ENCODE results near the gene NPHP4.

Gene NPHP4

DNA sequence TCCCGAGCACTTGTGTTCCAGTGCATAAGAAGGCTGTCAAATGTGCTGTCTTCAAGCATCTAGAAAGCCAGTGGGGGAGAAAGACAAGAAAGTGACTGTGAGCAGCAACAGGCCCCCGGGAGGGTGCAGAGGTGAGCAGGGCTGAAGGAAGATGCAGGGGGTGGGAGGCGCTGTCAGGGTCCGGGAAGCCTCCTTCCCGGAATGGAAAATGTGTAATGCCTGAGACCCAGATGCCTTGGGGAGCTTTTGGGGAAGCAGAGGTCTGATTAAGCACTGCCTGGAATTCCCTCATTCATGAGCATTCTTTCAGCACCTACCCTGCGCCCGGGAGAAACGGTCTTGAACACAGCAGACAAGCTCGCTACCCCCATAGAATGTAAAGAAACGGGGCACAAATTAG, 1.3 kb downstream of the NPHP4 start:
- no peak for DNase-seq (ENCODE audit: low spot score)
- TF ChIP-seq, protein P1, sequence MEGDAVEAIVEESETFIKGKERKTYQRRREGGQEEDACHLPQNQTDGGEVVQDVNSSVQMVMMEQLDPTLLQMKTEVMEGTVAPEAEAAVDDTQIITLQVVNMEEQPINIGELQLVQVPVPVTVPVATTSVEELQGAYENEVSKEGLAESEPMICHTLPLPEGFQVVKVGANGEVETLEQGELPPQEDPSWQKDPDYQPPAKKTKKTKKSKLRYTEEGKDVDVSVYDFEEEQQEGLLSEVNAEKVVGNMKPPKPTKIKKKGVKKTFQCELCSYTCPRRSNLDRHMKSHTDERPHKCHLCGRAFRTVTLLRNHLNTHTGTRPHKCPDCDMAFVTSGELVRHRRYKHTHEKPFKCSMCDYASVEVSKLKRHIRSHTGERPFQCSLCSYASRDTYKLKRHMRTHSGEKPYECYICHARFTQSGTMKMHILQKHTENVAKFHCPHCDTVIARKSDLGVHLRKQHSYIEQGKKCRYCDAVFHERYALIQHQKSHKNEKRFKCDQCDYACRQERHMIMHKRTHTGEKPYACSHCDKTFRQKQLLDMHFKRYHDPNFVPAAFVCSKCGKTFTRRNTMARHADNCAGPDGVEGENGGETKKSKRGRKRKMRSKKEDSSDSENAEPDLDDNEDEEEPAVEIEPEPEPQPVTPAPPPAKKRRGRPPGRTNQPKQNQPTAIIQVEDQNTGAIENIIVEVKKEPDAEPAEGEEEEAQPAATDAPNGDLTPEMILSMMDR (IDR thresholded peaks at IDR 0.05; ENCODE audit: borderline replicate concordance, control extremely low read depth, extremely low read depth, insufficient read depth, missing control alignments): no peak
- in situ Hi-C loops (cut with MboI; ENCODE audit: low sequenced_read_pairs, unreplicated experiment): no loop called here

DNA sequence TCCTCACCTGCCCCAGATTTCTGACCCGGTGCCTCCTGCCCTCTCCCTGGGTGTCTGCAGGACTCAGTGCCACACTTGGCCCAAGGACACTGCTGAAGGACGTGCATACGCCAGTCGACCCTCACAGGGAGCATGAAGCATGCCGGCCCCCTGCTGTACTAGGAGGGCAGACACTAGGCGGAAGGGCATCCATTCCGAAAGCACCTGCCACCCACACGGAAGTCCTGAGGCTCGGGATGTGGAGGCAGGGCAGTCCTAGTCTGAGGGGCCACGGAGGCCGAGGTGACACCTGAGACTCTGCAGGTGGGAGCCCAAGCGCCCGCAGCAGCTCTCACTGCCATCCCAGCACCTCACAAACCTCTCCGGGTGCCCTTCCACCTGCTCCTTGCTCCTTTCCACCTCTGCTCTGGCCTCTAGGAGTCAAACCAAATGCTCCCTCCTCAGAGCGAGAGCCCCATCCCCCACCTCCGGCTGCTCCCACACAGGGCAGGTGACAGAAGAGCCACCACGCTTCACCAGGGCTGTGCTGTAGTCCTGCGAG, 2.4 kb downstream of the NPHP4 start:
- TF ChIP-seq, protein P1 (IDR thresholded peaks at IDR 0.05; ENCODE audit: borderline replicate concordance, control extremely low read depth, extremely low read depth, insufficient read depth, missing control alignments): no peak
- DNase-seq (ENCODE audit: low spot score): no peak
- in situ Hi-C loops (cut with MboI; ENCODE audit: low sequenced_read_pairs, unreplicated experiment): no loop called here

DNA sequence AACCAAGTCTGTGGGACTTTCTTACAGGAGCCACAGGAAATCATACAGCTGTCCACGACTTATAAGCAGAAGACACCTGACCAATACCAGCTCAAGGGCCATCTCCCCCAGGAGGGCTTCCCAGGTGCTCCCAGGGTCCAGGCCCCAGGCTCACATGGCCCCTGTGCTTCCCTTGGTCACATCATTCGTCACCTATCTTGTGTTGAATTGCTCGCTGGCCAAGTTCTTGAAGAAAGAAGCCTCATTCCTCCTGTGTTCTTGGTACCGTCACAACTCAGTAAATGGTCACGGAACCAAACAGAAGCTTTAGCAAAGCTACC, 3.0 kb downstream of the NPHP4 start:
- TF ChIP-seq, protein P1 (IDR thresholded peaks at IDR 0.05; ENCODE audit: borderline replicate concordance, control extremely low read depth, extremely low read depth, insufficient read depth, missing control alignments): no peak
- no peak for DNase-seq (ENCODE audit: low spot score)
- in situ Hi-C loops (cut with MboI; ENCODE audit: low sequenced_read_pairs, unreplicated experiment): no loop called here

DNA sequence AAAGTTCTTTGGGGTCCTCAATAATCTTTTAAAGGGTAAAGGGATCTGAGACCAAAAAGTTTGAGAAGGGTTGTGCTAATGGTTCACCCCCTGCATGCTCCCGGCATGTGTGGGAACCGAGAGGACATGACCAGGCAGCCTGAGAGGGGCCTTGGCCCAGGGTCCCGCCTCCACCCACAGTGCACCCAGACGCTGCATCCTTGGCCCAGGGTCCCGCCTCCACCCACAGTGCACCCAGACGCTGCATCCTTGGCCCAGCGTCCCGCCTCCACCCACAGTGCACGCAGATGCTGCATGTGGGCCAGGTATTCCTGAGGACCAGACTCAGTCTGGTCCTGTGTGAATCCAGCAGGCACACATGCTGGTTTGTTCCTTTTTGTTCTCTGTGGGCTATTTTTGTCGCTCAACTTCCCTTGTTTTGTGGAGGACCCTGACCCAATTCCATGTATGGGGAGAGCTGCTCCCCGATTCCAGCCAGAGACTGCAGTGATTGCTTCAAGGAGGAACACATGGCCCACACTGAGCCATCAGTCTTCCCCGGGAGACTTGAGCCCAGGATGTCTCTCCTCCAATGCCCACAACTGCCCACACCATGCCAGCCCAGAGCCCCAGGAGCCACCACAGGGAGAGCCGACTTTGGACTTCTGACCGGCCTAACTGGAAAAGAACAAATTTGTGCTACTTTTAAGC, 3.5 kb downstream of the NPHP4 start:
- in situ Hi-C loops (cut with MboI; ENCODE audit: low sequenced_read_pairs, unreplicated experiment): no loop called here
- DNase-seq (ENCODE audit: low spot score): no peak
- TF ChIP-seq, protein P1 (IDR thresholded peaks at IDR 0.05; ENCODE audit: borderline replicate concordance, control extremely low read depth, extremely low read depth, insufficient read depth, missing control alignments): no peak

DNA sequence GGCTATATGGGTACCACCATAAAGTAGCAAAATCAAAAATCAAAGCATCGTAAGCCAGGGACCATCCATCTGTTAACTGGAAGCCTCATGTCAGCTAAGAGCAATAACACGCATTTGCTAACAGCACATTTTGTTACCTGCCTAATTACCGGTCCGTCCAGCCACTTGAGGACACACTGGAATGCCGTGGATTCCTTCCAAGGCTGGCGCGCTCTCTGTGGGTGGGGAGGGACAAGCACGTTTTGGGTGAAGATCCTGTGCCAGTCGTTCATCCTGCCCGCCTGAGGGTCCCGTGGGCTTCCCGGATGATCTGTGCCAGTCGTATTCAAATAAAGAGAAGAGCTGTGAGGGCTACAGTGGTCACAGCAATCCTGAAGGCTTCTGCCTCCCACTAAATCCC, 6.2 kb downstream of the NPHP4 start:
- TF ChIP-seq, protein P1 (IDR thresholded peaks at IDR 0.05; ENCODE audit: borderline replicate concordance, control extremely low read depth, extremely low read depth, insufficient read depth, missing control alignments): no peak
- no peak for DNase-seq (ENCODE audit: low spot score)
- in situ Hi-C loops (cut with MboI; ENCODE audit: low sequenced_read_pairs, unreplicated experiment): no loop called here

DNA sequence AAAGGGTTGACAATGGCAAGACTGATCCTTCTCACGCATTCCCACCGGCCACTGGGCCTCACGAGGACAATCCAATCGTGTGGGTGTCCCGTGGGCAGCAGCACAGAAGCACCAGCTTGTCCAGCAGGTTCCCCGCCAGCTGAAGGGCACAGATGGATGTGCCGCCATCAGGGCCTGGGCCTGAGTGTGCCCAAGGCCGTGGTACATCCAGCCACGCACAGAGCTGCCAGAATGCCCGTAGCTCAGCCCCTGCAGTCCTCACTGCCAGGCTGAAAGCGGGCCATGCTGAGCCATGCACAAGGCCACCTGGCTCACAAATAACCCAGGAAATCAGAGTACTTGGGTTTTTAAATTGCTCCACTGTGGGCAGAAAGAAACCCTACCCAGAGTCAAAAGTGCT, 7.0 kb downstream of the NPHP4 start:
- no peak for DNase-seq (ENCODE audit: low spot score)
- TF ChIP-seq, protein P1 (IDR thresholded peaks at IDR 0.05; ENCODE audit: borderline replicate concordance, control extremely low read depth, extremely low read depth, insufficient read depth, missing control alignments): no peak
- in situ Hi-C loops (cut with MboI; ENCODE audit: low sequenced_read_pairs, unreplicated experiment): no loop called here
